Embryonic facial prominence (tissue), 1 donor: ENCODE data around the gene SPARC.
A peak's percentile ranks its signal among the peaks of the same experiment; 100 is the strongest.

Source experiments
- DNase-seq: peaks from one replicate; pipeline ENCODE4 v3.0.0-alpha.2; 2016; ENCODE audit errors: extremely low spot score

The SPARC gene

GRCh38 chr5:151624476-151624875 is 62.2 kb downstream of the SPARC start:
- no peak for DNase-seq

- no peak for DNase-seq
These were observed 64.2 kb downstream of the SPARC start for GRCh38 chr5:151622367-151623088.

DNA sequence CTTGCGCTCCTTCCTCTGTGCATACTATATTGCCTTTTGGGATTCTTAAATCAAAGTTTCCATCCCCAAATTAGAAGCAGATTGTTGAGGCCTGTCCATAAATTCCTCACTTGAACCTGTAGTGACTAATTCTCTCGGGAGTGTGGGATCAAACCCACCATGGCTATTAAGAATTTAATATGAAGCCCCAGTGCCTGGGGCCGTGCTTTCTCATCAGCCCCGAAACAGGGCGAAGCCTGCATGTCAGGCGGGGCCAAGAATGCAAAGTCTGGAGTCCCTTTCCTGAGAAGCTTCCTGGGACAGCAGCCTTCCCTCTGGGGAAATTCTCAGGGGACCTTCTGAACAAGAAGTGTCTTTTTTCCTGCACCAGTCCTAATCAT is 66.3 kb downstream of the SPARC start:
- no peak for DNase-seq

- peak; percentile 16 for DNase-seq
These were observed 66.8 kb downstream of the SPARC start for GRCh38 chr5:151619812-151620460.

DNA sequence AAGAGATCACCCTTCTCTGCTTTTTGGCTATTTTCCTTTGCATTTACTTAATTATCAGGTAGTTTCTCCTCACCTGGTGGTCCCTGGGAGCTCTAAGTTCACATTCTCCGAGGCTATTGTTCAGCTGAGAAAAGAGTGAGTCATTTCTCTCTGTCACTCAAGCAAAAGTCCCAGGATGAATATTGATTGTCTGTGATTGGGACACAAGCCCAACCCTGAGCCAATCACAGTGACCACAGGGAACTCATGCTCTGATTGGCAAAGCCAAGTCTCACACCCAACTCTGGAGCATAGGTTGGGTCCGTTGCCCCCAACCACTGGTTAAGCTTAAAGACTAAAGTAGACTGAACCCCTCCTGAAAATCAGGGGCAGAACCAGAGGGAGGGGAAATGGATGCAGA is 67.8 kb downstream of the SPARC start:
- no peak for DNase-seq

DNA sequence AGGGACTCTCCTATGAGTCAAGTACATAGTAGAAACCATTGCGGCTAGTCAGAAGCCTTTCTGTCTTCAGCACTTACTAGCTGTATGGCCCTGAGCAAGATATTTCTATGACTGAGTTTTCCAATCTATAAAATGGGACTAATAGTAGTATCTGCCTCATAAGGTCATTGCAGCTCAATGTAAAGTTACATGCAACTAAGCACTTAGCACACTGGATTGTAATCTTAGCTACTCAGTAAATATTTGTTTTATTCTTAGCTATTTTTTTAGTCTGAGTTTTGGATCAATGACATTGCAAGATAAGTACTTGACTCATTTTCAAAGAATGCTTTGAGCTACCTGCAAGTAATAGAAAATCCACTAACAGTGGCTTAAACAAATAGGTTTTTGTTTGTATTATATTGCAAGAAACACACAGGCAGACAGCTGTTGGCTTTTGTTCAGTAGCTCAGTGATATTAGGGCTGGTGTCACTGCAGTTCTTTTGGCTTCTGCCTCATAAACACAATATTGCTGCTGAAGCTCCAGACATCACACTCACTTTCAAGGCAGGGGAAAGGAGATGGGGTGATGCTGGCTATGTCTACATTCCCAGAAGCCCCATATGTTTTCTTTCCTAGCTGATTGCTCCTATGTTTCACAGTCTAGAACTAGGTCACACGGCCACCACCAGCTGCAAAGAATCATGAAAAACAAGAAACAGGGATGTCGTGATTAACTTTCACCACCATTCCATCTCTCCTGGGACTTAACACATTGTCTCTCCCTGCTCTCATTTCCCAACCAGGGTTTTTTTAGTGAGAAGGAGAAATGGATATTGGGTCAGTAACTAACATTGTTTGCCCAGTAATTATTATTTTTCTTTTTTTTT is 68.6 kb downstream of the SPARC start:
- no peak for DNase-seq

DNA sequence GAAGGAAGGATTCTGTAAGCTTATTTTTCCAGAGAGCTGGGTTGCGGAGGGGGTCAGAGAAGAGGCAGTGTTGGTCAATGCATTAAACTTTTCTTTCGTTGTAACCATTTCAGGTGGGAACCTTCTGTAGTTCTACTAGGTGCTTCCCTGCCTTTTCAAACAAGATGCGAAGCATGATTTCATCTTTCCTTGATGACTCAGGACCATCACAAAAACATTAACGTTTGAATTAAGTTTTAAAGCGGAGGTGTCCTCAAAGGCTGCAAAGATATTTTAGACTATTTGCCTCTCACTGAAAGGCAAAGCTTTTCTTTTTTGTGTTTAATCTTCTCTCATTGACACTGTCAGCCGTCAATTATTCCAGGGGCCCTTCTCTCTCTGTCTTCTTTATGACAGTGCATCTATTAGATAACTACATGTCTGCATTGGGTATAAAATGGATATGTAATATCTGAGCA is 69.3 kb downstream of the SPARC start:
- DNase-seq, result no peak

- no peak for DNase-seq
These were observed 71.3 kb downstream of the SPARC start for GRCh38 chr5:151615431-151615830.

DNA sequence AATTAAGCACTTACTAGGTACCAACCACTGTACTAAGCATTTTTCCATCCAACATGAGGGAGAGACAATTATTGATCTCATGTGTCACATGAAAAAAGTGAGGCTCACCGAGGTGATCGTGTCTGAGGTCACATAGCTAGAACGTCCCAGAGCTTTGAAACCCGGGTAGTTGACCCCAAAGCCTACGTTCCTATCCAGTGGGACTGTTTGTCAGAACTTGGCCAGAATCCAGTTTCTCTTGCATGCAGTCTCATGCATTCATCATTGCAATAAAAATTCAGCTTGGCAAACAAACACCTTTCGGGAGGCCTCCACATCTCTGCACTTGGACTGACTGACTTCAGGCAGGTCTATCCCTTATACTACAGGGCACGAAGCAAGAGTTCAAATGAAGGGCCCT is 72.2 kb downstream of the SPARC start:
- no peak for DNase-seq

GRCh38 chr5:151612689-151613427 is 73.9 kb downstream of the SPARC start:
- DNase-seq, result no peak

DNA sequence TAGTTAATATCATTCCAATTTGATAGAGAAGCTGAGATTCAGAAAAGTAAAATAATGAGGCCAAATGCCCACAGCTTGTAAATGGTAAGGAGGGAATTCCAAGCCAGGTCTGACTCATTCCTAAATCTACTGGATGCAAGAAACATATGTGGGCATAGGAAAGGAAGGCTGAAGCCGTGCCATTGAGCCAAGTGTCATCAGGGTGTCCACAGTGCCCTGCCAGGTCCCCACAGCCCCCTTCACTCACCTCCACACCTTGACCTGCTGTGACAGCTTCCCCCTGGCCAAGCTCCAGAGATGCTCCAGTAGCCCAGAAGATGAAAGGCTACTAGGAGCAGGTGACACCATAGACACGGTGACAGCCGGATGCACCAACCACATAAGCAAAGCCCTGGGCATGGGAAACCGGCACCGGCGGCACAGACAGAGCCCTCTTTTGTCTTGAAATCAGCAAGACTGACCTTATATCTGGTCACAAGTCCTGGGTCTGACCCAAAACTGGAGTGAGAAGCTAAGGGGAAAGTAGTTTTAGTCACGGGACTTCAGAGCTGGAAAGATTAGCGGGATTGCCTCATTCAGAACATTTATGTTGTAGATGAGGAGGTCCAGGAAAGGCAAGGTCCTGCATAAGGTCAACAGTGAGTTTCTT is 75.5 kb downstream of the SPARC start:
- DNase-seq, result no peak
